Astrocyte of the spinal cord (primary cell): Measurements from ENCODE around the gene ALS2CL.
A peak's percentile ranks its signal among the peaks of the same experiment; 100 is the strongest.

ENCODE experiments used
- DNase-seq: peaks from one replicate; pipeline ENCODE4 v3.0.0; 2011; ENCODE audit warnings: low read depth, low spot score
- H3K4me3 ChIP-seq: 2 replicates; pipeline ENCODE4 v1.5.1; 2011; ENCODE audit warnings: low read depth, mild to moderate bottlenecking, low read length, moderate library complexity
- in situ Hi-C: cut with HindIII; loops from 2 replicates; pipeline ENCODE4 v1.10.0; 2017; ENCODE audit warnings: low sequenced_read_pairs
- TF ChIP-seq, protein P1 (sequence below): IDR thresholded peaks from 2 replicates; pipeline ENCODE4 v1.5.1; 2012; ENCODE audit warnings: low read depth, mild to moderate bottlenecking, low read length, inconsistent platforms

ALS2CL gene

DNA sequence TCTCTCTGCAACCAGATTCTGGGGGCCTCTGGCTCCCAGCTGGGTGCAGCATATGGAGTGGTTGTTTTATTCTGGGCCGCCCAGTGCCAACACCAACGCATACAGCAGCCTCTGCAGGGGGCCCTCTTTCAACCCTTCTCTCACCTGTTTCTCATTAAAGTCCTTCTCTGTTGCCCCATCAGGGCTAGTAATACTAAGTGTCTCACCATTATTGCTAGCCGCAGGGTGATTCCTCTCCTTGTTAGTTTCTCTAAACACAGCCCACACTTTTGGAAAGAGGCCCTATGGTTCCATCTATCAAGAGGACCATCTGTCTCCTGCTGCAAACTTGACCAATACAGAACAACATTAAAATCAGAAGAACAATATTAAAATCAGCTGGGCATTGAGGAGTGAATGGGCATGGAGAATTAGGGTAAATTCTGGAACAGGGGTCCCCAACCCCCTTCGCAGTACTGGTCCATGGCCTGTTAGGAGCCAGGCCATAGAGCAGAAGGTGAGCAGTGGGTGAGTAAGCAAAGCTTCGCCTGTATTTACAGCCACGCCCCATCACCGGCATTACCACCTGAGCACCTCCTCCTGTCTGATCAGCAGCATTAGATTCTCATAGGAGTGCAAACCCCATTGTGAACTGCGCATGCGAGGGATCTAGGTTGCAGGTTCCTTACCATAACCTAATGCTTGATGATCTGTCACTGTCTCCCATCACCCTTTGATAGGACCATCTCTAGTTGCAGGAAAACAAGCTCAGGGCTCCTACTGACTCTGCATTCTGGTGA is 36.5 kb downstream of the ALS2CL start:
- no peak overlapping the region for H3K4me3 ChIP-seq
- DNase-seq = no peak
- TF ChIP-seq, protein P1, sequence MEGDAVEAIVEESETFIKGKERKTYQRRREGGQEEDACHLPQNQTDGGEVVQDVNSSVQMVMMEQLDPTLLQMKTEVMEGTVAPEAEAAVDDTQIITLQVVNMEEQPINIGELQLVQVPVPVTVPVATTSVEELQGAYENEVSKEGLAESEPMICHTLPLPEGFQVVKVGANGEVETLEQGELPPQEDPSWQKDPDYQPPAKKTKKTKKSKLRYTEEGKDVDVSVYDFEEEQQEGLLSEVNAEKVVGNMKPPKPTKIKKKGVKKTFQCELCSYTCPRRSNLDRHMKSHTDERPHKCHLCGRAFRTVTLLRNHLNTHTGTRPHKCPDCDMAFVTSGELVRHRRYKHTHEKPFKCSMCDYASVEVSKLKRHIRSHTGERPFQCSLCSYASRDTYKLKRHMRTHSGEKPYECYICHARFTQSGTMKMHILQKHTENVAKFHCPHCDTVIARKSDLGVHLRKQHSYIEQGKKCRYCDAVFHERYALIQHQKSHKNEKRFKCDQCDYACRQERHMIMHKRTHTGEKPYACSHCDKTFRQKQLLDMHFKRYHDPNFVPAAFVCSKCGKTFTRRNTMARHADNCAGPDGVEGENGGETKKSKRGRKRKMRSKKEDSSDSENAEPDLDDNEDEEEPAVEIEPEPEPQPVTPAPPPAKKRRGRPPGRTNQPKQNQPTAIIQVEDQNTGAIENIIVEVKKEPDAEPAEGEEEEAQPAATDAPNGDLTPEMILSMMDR = no peak
- in situ Hi-C loops = no loop called here

DNA sequence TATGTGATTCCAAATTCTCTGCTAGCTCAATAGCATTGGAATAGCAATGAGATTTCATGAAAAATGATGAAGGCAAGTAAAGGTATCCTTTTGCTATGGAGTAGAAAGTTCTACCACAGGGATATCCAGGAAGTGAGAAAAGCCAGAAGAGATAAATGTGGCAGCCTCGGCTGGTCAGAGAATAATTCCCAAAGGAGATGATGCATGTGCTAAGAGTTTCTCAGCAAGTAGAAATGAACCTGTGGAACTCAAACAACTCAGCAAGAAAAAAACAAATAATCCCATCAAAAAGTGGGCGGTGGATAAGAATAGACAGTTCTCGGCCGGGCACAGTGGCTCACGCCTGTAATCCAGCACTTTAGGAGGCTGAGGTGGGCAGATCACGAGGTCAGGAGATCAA is 38.2 kb downstream of the ALS2CL start:
- no peak overlapping the region for H3K4me3 ChIP-seq

DNA sequence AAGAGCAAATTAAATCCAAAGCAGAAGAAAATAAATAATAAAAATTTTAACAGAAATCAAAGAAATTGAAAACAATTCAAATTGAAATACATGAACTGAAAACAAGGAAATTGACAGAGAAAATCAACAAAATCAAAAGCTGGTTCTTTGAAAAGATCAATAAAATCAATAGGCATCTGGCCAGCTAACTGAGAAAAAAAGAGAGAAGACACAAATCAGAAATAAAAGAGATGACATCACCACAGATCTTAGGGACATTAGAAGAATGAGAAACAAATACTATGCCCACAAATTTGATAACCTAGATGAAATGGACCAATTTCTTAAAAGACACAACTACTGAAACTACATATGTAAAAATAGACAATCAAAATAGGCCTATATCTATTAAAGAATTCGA is 42.4 kb downstream of the ALS2CL start:
- no peak overlapping the region for H3K4me3 ChIP-seq
- TF ChIP-seq, protein P1 = no peak
- DNase-seq = no peak
- in situ Hi-C loops = no loop called here

More for the DNA sequence above, 38.2 kb downstream of the ALS2CL start:
- TF ChIP-seq, protein P1 = no peak
- in situ Hi-C loops = no loop called here
- DNase-seq = no peak

DNA sequence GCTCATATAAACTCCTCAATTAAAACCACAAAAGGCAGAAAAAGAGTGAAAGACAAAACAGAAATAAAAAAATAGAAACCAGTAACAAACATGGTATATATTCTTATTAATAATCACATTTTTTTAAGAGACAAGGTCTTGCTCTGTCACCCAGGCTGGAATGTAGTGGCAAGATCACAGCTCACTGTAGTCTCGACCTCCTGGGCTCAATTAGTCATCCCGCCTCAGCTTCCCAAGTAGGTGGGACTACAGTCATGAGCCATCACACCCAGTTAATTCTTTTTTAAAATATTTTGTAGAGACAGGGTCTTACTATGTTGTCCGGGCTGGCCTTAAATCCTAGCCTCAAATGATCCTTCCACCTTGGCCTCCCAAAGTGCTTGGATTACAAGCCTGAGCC is 44.0 kb downstream of the ALS2CL start:
- TF ChIP-seq, protein P1 = no peak
- in situ Hi-C loops = no loop called here
- H3K4me3 ChIP-seq = no peak overlapping the region
- no peak for DNase-seq

DNA sequence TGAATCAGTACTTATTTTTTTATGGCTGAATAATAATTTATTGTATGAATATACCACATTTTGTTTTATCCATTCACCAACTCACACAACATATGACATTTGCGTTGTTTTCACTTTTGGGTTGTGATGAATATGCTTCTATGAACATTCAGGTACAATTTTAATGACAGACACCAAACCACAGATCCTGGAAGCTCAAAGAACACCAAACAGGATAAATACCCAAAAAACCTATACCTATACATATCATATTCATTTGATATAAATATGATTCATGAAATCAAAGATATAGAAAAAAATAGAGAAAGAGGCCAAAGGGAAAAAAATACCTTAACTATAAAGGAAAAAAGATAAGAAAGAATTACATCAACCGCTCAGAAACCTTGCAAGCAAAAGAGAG is 45.4 kb downstream of the ALS2CL start:
- H3K4me3 ChIP-seq = no peak overlapping the region
- DNase-seq = no peak
- in situ Hi-C loops = no loop called here
- TF ChIP-seq, protein P1 = no peak

DNA sequence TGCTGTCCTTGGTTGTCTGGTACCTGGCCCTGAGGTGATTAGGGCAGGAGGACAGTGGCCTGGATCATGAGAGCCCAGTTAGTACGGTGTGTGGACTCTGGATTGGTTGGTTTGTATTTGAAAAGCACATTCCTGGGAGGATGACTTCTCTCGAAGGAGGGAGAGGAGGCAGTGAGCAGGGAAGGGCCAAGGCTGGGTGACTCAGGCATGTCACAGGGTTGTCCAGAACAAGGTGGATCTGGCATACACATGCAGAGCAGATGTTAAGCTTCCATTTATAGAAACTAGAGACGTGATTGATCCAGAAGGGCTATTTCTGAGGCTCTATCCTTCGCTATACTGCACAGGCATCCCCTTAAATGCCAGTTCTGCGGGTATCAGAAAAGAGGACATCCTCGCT is 46.8 kb downstream of the ALS2CL start:
- H3K4me3 ChIP-seq = no peak overlapping the region
- DNase-seq = peak; percentile 10
- in situ Hi-C loops = no loop called here
- TF ChIP-seq, protein P1 = no peak
